HPDE6-E6E7 (cell line): Measurements from ENCODE around the gene ANXA8L1.
A peak's percentile ranks its signal among the peaks of the same experiment; 100 is the strongest.
"Not testable (repeated sequence)": the region's sequence is repeated elsewhere in the genome, so short reads cannot be mapped to it uniquely, and the experiment has no call there.

Source experiments
- DNase-seq: peaks from one replicate; pipeline ENCODE4 v3.0.0; 2011; ENCODE audit warnings: missing footprints; ENCODE audit errors: extremely low spot score

Gene ANXA8L1, protein sequence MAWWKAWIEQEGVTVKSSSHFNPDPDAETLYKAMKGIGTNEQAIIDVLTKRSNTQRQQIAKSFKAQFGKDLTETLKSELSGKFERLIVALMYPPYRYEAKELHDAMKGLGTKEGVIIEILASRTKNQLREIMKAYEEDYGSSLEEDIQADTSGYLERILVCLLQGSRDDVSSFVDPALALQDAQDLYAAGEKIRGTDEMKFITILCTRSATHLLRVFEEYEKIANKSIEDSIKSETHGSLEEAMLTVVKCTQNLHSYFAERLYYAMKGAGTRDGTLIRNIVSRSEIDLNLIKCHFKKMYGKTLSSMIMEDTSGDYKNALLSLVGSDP

DNA sequence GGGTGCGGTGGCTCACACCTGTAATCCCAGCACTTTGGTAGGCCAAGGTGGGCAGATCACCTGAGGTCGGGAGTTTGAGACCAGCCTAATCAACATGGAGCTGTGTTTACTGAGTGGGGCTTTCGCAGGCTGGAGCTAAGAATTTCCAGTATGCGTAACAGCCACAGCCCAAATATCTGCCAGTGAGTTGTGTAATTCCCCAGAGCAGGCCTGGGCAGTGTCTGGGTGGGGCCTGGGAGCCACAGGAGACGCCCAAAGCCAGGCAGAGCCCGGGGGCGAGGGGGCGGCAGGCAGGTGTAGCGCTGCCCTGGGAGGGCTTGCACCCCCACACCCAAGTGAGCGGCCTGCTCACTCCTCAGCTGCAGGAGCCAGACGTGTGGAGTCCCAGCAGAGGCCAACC, at the start of gene ANXA8L1:
Gene ANXA8L1 (plus strand): TSS at position 371 of the 400 bp plus-strand sequence. CDS start 76 bp downstream, outside the sequence.
- not testable (repeated sequence) for DNase-seq

DNA sequence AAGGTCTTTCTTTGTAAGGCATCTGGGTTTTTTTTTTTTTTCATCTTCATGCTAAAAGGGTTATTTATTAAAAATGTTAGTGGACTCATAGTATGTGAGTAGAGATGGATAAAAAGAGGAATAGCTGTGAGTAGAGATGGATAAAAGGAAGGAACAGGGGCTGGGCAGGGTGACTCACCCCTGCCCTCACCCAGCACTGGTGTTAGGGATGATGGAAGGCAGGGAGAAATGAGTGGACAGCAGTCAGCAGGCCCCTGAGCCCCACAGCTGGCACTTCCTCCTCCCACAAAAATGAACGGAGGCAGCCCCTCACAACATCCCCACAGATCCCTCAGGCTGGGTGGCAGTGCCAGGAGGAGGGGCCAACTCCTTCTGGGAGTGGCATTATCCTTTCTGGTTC, 49.5 kb upstream of the ANXA8L1 start:
- DNase-seq = no peak

DNA sequence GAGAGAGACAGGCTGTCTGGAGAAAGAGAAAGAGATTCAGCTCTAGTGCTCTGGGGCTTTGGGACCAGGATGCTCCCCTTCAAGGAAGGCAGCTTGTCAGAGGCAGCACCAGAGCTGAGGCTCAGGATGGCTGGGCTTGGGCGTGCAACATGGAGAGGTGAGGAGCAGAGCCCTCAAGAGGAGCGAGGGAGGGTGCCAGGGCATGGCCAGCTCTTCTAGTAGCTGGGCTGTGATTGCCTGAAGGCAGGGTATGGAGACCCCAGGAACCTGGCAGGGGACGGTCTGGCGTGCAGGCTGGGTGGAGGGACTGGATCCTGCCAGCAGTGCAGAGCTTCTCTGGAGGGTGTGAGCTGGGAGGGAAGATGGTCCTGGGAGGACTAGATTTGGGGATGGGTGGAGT, 48.6 kb upstream of the ANXA8L1 start:
- DNase-seq = no peak

DNA sequence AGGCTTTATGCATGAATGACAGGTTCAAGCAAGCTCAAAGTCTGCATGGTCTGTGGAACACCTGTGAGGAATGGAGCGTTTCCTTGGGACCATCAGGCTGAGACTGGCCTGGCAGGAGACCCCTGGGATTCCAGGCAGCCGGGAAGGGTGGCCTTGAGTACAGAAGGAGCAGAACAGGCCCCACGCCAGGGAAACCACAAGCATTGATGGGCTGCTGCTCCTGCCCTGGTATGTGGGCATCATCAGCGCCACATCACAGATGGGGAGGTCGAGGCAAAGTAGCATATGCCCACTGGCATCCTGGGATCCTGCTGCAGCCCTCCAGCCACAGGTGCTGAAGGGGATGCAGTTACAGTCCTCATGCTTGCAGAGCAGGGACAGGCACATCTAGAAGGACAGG, 47.9 kb upstream of the ANXA8L1 start:
- no peak for DNase-seq

DNA sequence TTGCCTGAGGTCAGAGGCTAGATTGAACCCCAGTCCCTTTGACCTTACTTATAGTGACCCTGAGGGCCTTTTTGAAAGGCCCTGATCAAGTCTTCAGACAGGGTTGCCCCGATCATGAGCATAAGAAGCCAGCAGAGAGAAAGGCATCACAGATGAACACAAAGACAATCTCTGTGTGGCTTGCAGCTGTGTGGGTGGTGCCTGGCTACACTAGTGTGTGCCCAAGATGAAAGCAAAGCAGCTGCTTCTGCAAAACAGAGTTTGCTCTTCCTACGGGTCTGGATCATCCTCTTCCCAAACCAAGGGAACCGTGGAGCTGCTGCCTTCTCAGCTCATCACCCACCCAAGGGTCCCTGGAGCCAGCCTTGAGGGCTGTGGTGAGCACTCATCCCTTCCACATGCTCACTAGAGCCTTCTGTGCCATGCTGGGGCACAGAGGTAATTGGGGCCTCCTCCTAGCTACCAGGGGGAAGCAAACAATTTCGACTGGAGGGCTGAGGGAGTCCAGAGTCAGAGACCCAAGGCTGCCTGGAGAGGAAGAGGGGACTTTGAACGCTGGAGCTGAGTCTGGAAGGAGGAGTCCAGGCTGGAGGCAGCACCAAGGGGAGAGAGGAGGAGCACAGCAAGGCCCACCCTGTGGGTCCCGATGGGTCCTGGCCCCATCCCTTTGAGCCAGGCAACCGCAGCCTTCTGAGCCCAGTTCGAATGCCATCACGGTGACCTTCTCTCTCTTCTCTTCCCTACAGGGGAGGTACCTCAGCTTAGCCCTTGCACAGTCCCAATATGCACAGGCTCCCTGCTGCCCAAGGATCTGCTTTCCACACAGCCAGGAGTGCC, 46.5 kb upstream of the ANXA8L1 start:
- no peak for DNase-seq

DNA sequence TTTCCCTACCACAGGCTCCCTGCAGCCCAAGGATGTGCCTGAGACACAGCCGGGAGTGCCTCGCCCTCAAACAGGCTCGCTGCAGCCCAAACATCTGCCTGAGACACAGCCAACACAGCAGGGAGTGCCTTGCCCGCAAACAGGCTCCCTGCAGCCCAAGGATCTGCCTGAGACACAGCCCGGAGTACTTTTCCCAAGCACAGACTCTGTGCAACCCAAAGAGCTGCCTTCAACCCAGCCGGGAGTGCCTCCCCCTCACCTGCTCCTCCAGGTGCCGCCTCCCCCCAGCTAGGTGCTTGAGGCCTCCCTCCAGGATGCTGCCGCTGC, 45.9 kb upstream of the ANXA8L1 start:
- no peak for DNase-seq

DNA sequence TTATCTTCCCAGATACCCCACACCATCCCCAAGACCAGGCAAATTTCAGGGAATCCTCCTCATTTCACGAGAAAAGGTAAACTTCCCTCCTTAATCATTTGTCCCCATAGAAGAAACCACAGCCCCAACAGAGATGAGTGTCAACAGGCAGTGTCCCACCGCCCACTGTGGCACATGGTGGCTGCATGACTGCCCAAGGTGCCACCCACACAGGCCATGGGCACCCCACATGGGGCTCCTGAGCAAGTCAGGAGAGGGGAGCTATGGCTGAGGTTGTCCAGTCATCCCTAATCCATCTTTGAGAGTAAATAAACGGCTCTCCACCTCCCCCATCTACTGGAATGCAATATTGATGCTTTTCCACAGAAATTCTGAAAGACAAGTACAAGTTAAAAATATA, 44.7 kb upstream of the ANXA8L1 start:
- no peak for DNase-seq

DNA sequence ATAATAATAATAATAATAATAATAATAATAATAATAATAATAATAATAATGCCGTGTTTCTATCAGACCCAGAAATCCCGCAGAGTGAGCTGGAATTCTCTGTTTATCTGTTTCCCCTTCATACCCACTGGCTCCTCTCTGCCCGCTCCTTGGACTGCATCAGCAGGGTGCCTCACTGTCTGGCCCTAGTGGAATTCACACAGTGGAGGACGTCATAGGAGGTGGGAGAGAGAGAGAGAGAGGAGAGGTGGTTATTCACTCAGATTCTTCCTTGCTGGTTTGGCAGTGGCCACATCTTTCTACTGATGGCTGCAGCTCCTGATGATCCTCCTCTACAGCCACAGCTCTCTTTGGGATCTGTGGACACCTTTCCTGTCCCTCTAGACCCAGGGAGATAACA, 10.1 kb upstream of the ANXA8L1 start:
- not testable (repeated sequence) for DNase-seq

DNA sequence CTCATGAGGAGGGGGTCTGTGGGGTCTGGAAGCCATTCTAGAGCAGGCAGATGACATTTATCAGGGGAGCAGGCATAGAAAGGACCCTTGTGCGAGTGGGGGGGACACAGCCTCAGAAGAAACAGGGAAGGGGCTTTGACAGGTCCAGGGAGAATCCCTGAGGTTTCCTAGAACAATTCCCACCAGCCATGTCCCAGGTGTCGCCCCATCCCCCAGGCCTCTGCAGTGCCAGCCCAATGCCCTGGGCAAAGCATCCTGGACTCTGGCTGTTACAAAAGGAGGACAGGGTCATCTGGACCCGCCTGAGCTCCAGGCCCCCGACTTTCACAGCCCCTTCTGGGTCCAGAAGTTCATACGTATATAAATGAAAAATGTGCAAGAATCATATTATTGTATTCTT, 8.4 kb upstream of the ANXA8L1 start:
- not testable (repeated sequence) for DNase-seq

DNA sequence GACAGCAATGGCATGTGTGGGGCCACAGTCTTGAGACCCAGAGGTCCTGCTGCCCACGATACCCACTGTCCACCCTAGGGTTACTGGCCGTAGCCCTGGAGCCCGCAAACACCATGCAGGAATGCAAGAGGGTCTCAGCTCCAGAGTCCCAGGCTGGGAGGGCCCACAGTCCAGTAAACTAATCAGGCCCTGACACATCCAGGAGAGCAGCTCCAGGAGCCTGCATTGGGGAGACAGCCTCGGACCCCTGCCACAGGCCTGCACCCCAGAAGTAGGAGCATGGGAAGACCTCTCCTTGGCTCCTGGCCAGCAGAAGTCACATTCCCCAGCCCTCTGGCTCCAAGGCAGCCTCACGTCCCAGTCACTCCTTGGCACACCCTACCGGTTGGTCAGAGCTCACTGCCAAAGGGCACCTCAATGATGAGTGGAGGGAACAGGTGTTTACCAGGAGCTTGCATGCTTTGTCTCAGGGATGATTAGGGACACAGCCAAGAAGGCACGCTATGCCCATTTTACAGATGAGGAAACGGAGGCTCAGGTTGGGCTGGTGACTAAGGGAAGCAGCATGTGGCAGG, 7.8 kb upstream of the ANXA8L1 start:
- DNase-seq = not testable (repeated sequence)

DNA sequence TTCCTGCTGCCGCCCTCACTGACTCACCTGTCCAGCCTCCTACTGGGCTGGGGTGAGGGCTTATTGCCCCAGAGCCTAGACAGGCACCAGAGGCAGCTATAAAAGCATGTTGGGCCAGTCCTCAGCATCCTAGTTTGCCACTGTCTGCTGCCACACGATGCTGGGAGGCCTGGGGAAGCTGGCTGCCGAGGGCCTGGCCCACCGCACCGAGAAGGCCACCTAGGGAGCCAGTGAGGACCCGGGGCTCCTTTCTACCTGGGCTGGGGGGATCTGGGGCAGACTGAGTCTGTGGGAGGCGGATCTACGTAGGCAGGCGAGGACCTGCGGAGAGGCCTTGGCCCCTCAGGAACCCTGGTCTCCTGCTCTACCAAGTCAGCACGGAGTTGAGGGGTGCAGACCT, 6.6 kb upstream of the ANXA8L1 start:
- not testable (repeated sequence) for DNase-seq

DNA sequence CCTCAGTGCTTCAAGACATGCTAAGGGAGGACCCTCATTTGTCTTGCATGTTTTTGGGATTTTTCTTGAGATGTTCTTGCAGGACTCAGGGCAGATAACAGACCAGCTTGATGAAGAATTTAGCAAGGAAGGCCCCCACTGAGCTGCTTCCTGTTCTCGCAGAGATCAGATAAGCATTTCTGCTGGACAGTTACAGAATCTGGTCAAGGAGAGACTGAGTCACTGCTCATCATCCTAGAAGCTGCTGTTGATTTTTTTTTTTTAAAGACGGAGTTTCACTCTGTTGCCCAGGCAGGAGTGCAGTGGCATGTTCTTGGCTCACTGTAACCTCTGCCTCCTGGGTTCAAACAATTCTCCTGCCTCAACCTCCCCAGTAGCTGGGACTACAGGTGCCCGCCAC, 1.2 kb upstream of the ANXA8L1 start:
- not testable (repeated sequence) for DNase-seq

DNA sequence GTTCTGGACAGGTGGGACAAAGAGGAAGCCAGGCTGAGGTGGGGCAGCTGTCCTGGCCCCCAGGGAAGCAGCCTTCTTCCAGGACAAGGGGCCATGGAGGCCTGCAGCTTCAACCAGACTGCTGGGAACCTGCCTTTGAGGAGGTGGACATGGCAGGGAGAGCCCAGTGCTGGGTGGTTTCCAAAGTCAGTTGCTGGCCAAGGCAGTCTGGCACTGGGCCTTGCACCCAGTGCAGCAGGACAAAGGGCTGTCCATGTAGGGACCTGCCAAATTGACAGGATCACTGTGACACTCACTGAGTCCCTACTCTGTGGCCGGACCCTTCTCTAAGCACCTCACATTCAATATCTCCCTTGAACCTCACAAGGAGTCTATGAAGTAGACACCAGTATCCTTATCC, 1.4 kb downstream of the ANXA8L1 start:
- DNase-seq = not testable (repeated sequence)

DNA sequence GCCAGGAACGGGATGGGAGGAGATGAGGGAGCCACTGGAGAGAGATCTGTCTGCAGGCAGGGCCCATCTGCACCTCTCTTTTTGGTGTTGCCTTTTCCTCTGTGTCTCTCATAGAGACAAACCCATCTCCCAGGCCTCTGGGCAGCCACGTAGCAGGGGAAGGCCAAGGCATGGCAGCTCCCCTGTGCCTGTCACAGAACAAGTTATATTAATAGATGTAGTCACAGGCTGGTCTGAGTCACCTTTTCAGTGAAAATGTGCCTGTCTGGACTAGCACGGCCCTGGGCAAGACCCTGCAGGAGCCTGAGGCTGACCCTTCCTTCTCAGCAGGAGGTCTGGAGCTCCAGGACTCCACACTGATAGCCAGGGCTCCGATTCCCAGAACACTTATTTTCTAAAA, 2.1 kb downstream of the ANXA8L1 start:
- DNase-seq = not testable (repeated sequence)

DNA sequence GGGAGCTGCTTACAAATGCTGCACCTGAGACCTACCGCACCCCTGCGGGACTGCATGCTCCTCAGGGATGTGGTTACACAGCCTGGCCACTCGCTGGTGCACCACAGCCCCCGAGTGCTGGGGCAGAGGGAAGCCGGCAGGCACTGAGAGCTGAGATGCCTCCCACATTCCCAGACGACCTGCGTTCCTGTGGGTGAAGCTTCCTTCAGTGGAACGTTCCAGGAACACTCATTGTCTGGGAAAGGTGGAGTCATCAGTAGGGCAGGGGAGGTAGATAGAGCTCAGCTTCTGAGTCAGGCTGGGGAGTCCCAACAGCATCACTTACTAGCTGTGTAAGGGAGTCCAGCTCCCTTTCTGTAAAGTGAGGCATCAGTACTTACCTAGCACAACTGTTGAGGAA, 2.5 kb downstream of the ANXA8L1 start:
- DNase-seq = not testable (repeated sequence)

DNA sequence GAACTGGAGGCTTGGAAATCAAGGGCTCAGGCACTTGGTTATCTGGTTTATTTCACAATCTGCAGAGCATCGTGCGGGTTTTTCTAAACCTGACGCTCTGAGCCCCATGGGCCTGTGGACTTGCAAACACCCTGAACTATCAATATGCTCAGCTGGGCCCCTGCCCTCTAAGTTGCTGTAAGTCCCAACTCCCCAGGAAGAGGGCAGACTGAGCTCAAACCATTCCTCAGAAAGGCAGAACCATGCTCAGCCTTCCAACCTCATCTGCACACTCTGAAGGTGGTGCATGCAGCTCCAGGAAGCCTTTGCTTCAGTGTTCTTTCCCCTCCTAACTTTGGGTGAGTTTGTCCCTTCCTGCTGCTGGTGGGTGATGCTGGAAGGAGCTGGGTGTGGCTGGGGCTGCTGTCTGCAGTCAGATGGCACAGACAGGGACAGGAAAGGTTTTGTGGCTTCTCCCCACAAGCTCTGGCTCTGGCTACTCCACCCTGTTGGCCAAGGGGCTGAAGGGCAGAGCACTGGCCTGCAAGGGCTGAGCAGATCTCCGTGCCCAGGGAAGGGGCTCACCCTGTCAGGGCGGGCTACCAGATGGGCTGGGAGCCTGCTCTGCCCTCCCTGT, 3.8 kb downstream of the ANXA8L1 start:
- not testable (repeated sequence) for DNase-seq

DNA sequence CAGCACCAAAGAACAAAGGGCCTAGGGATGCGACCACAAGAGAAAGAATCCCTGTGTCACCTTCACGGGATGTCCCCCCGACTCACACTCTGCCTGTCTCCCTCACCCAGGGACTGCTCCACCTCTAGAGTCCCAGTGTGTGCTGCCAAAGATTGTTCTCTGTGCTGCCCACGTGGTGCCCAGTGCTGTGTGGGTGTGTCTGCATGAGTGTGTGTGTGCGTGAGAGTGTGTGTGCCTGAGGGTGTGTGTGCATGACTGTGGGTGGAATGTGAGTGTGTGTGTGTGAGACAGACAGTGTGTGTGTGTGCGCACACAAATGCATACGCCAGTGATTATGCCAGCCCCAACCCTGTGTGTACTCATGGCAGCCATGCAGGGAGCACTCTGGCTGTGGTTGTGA, 10.3 kb downstream of the ANXA8L1 start:
- DNase-seq = not testable (repeated sequence)

DNA sequence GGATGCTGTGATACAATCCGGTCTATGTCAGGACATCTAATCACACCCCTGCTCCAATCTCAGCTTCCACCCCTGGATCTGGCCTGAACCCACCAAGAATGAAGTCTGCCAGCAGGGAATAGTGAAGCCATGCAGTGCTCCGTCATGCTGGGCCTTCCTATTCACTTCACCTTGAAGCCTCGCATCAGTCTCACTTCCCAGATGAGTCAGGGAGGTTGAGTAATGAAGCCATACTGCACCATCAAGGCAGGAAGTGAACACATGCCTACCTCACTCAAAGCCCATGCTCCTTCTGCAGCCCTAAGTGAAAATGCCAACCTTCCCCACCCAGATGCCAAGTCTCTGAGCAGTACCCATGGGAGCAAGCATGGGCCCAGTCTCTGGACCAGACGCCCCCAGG, 11.1 kb downstream of the ANXA8L1 start:
- not testable (repeated sequence) for DNase-seq

DNA sequence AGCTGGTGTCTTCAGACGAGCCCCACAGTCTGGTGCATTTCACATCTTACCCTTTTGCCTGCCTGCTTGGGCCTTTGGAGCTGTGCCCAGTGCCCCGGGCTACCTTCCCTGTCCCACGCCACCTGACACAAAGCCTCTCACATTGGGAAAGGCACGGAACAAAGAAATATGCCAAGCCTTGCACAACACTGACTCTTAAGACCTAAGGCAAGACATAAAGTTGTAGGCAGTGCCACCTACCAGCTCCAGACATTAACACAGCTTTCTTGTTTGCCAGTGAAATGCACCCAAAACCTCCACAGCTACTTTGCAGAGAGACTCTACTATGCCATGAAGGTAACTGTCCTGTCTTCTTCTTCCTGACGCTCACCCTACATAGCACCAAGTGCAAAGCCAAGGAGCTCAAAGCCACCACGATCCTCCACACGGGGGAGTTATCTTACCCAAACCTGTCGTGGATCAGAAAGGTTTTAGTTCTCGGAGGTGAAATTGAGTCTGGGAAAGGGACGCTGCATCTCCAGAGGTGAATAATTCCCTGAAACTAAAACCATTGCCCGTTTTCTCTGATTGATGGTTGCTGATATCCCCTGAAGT, 11.8 kb downstream of the ANXA8L1 start:
- DNase-seq = not testable (repeated sequence)

DNA sequence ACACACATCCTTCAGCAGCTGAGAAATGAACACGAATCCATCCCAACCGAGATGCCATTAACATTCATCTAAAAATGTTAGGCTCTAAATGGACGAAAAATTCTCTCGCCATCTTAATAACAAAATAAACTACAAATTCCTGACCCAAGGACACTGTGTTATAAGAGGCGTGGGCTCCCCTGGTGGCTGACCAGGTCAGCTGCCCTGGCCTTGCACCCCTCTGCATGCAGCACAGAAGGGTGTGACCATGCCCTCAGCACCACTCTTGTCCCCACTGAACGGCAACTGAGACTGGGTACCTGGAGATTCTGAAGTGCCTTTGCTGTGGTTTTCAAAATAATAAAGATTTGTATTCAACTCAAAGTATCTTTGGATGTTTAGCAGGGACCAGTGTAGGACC, 15.8 kb downstream of the ANXA8L1 start:
- not testable (repeated sequence) for DNase-seq

DNA sequence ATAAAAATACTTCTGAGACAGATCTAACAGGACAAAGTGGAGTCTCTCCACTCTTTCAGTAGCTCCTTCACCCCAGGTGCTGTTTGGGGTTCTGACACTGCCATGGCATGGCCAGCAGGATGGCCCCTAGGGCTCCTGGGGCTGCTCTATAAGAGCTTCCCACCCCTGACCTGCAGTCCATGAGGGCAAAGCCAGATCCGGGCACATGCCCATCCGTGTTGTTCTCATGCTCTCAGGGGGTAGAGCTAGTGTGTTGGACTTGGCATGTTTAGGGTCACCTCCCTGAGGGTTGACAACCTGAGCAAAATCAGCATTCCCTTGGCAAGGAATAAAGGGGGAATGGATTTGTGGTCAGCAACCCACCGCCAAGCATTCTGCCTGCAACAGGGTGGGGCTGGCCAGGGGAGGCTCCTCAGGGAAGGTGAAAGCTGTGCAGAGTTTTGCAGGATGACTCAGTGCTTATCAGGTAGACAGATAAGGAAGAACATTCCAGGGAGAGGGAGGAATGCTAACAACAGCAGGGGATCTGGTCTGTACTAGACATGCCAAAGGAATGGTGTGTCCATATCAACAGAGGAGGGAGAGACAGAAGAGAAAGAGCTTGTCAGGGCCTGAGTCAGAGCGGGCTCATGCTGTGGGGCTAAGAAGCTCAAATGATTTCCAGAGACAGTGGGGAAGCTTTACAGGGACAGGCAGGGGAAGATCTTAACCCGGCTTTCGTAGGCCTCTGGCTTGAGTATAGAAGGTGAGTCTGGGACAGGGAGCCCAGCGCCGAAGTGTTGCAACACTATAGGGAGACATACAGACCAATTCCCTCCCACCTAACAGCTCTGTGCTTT, 21.1 kb downstream of the ANXA8L1 start:
- DNase-seq = peak; percentile 42
